ENCODE results near the gene ESPNL.

ESPNL gene

GRCh38 chr2:238125127-238125885 is 25.2 kb downstream of the ESPNL start:
- intact Hi-C loops (cut with DNase I; ENCODE audit: low total_unique reads): no loop called here
- H3K27me3 ChIP-seq: peaks cover 0 to 6% of the 10 kb centered on the region in 2 donors
- no peaks in the 10 kb centered on the region for H3K36me3 ChIP-seq
- no peaks in the 10 kb centered on the region for H3K9me3 ChIP-seq
- peaks cover 0 to 9% (median 7%) of the 10 kb centered on the region in 4 donors for H3K4me1 ChIP-seq
- H3K27ac ChIP-seq: no peak overlapping the region
- no peak for TF ChIP-seq CTCF (IDR thresholded peaks at IDR 0.05)
- no peak for DNase-seq
- no peak overlapping the region for H3K4me3 ChIP-seq

- Histone ChIP-seq H3K4me3 (no peak overlapping the region), H3K36me3 (no peaks in the 10 kb centered on the region), H3K27me3 (no peaks in the 10 kb centered on the region), H3K4me1 (peaks cover 0 to 9% (median 7%) of the 10 kb centered on the region in 4 donors), H3K27ac (no peak overlapping the region), H3K9me3 (no peaks in the 10 kb centered on the region)
- DNase-seq: no peak
- no peak for TF ChIP-seq CTCF (IDR thresholded peaks at IDR 0.05)
- intact Hi-C loops (cut with DNase I; ENCODE audit: low total_unique reads): no loop called here
Observed at GRCh38 chr2:238126338-238126737, 26.2 kb downstream of the ESPNL start.

GRCh38 chr2:238126775-238127164 is 26.6 kb downstream of the ESPNL start:
- intact Hi-C loops (cut with DNase I; ENCODE audit: low total_unique reads): no loop called here
- DNase-seq: no peak
- TF ChIP-seq CTCF (IDR thresholded peaks at IDR 0.05): no peak
- Histone ChIP-seq H3K36me3 (no peaks in the 10 kb centered on the region), H3K4me1 (peaks cover 0 to 9% (median 7%) of the 10 kb centered on the region in 4 donors), H3K4me3 (no peak overlapping the region), H3K27me3 (no peaks in the 10 kb centered on the region), H3K9me3 (no peaks in the 10 kb centered on the region), H3K27ac (no peak overlapping the region)

DNA sequence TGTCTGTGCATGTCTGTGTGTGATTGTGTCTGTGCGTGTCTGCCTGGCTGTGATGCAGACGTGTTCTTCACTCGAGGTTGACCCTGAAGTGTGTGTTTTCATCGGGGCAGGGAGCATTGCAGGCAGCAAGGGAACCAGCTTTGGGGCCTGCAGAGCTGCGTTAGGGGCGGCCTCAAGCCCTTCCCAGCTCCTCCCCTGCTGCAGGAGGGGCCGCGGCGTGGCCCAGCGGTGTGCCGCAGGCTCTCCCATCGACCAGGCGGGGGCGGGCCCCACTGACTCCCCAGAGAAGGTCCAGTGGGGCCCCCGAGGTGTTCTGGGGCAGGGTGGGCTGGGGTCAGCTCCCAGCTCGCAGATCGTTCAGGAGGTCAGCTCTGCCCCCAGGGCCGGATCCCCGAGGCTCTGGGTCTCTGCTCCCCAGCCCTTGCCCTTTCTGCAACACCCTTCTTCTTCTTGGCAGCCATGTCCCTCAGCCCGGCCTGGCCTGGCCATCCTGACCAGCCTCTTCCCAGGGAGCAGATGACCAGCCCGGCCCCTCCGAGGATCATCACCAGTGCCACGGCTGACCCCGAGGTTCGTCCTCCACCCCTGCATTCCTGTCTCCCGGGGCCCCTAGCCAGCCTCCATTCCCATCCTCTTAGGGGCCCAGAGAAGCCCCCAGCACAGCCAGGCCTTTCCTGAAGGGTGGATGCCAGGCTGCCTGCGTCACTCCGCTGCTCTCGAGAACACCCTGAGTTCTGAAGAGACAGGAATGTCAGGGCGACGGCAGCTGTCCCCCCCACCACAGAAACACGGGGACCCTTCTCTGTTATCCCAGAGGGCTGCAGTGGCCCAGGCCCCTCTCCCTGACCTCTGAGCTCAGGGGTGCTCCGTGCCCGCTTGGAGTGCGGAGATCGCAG is 27.3 kb downstream of the ESPNL start:
- H3K36me3 ChIP-seq: no peaks in the 10 kb centered on the region
- TF ChIP-seq CTCF (IDR thresholded peaks at IDR 0.05): no peak
- H3K4me3 ChIP-seq: peak overlapping the region; percentile 14 to 34
- no peaks in the 10 kb centered on the region for H3K9me3 ChIP-seq
- no peak for DNase-seq
- H3K27ac ChIP-seq: no peak overlapping the region
- intact Hi-C loops (cut with DNase I; ENCODE audit: low total_unique reads): no loop called here
- no peaks in the 10 kb centered on the region for H3K27me3 ChIP-seq
- H3K4me1 ChIP-seq: peaks cover 0 to 9% (median 7%) of the 10 kb centered on the region in 4 donors

DNA sequence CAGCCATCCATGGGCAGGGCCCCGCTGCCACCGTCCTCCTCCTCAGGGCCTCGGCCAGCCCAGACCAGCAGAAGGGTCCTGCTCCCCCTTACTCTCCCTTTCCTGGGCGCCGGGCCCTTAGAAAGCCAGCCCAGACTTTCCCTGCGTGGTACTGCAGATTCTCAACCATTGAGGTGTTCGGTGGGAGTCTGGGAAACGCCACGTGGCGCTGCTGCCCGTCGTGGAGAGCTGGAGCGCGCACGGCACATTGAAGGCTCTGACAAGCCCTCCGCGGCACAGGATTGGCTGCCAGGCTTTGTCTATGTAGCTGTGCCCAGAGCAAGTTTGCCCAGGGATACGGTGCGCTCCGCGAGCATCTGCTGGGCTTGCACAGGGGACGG is 27.9 kb downstream of the ESPNL start:
- Histone ChIP-seq H3K9me3 (no peaks in the 10 kb centered on the region), H3K4me1 (peaks cover 0 to 9% (median 7%) of the 10 kb centered on the region in 4 donors), H3K36me3 (no peaks in the 10 kb centered on the region), H3K4me3 (no peak overlapping the region), H3K27ac (no peak overlapping the region), H3K27me3 (no peaks in the 10 kb centered on the region)
- no peak for TF ChIP-seq CTCF (IDR thresholded peaks at IDR 0.05)
- DNase-seq: no peak
- intact Hi-C loops (cut with DNase I; ENCODE audit: low total_unique reads): no loop called here
